Measurements from ENCODE around the gene PGLYRP3. TPM values are rescaled to one million over a fixed set of nuclear protein-coding genes. Genes with fewer than 3 reads are reported as not detected.

PGLYRP3 gene
- total and polyA plus RNA-seq, 2 donors (not counting 3 experiments of a cell fraction or from before 2014, with no cell fraction given), result not detected

- ChIA-PET CTCF (interaction anchor here (1.2 to 1.7 kb wide), 2 partner anchors 9 to 134 kb away, joined by 3 to 8 read pairs; no protein-coding TSS in a partner anchor), POLR2A (no interaction called here)
- DNase-seq (ENCODE audit: low read depth, low spot score) (no peak), FAIRE-seq (no peak)
- no peaks in the 10 kb centered on the region for H3K9me3 ChIP-seq (replicated peaks; ENCODE audit: control insufficient read depth, insufficient read depth, low read length)
- TF ChIP-seq FOS (IDR thresholded peaks at IDR 0.05; ENCODE audit: borderline replicate concordance, insufficient read depth, low read length) (no peak), JUN (IDR thresholded peaks at IDR 0.05; ENCODE audit: borderline replicate concordance, insufficient read depth, insufficient read length, low read depth) (no peak), CTCF (IDR thresholded peaks at IDR 0.05; ENCODE audit: extremely low read depth in 1 of 2, insufficient read depth in 1 of 2, low read depth in 1 of 2, low read length in 2 of 2) (no peak), EZH2 (IDR thresholded peaks at IDR 0.05; ENCODE audit: borderline replicate concordance, low read depth, low read length, severe bottlenecking) (no peak), MYC (IDR thresholded peaks at IDR 0.05; ENCODE audit: low read depth, low read length) (no peak), MAX (IDR thresholded peaks at IDR 0.05; ENCODE audit: insufficient read depth, insufficient read length) (no peak), GATA2 (IDR thresholded peaks at IDR 0.05; ENCODE audit: insufficient read depth, insufficient read length, low read depth, low read length) (no peak), POLR2A (IDR thresholded peaks at IDR 0.05; ENCODE audit: low read depth, low read length) (no peak), POLR2AphosphoS5 (IDR thresholded peaks at IDR 0.05; ENCODE audit: insufficient read depth, low read depth, low read length) (no peak)
- no peaks in the 10 kb centered on the region for H3K27me3 ChIP-seq (ENCODE audit: control insufficient read depth in 2 of 2, insufficient read depth in 2 of 2, low read length in 2 of 2)
- no peaks in the 10 kb centered on the region for H3K4me1 ChIP-seq (ENCODE audit: control insufficient read depth, extremely low read depth, insufficient read depth, low read length)
- H3K9ac ChIP-seq (replicated peaks; ENCODE audit: extremely low read depth, insufficient read depth, low read length), result no peak overlapping the region
- H3K9me1 ChIP-seq (replicated peaks; ENCODE audit: control insufficient read depth, extremely low read depth, insufficient read depth, low read length), result no peaks in the 10 kb centered on the region
- no peak overlapping the region for H3K4me2 ChIP-seq (ENCODE audit: insufficient read depth, low read length)
- H3K36me3 ChIP-seq (ENCODE audit: control insufficient read depth in 2 of 2, extremely low read depth in 1 of 2, insufficient read depth in 2 of 2, low read length in 2 of 2), result no peaks in the 10 kb centered on the region
- H3K79me2 ChIP-seq (ENCODE audit: control insufficient read depth, insufficient read depth, low read length), result no peaks in the 10 kb centered on the region
- no peak overlapping the region for H3K27ac ChIP-seq (ENCODE audit: insufficient read depth, low read depth, low read length)
- dilution Hi-C loops (cut with MboI; ENCODE audit: extremely low pct_ligation_motif_present, low sequenced_read_pairs), result no loop called here
- H2AFZ ChIP-seq (ENCODE audit: low read depth, low read length), result no peak overlapping the region
- H3K4me3 ChIP-seq (replicated peaks in 1 of 3; ENCODE audit: insufficient read depth in 1 of 3, low read depth in 1 of 3, low read length in 3 of 3), result no peak overlapping the region
- intact Hi-C loops (cut with micrococcal nuclease), result no loop called here
- no peaks in the 10 kb centered on the region for H4K20me1 ChIP-seq (replicated peaks; ENCODE audit: control insufficient read depth, extremely low read depth, insufficient read depth, low read length)
- no TSS peak for BruUV-seq (replicated peaks)
These were observed 48.8 kb upstream of the PGLYRP3 start for GRCh38 chr1:153361480-153362109.
